SU-DHL-6 (cell line): ENCODE results near the gene TNFRSF4.

Experiments used
- EZH2phosphoT487 ChIP-seq: fragments of 200-600 bp; sonication (generic), shearing (Covaris generic); conservative IDR thresholded peaks from 2 replicates; pipeline ENCODE4 v1.6.1; 2018; ENCODE audit warnings: mild to moderate bottlenecking, antibody characterized with exemption, low read length, moderate library complexity, mixed read lengths
- TF ChIP-seq, protein P1 (sequence below): fragments of 200-600 bp; sonication (generic); IDR thresholded peaks from one replicate; pipeline ENCODE4 v1.5.1; 2017; ENCODE audit warnings: antibody characterized with exemption, mild to moderate bottlenecking, low read length, moderate library complexity; ENCODE audit not compliant: insufficient read depth, poor library complexity, severe bottlenecking

DNA sequence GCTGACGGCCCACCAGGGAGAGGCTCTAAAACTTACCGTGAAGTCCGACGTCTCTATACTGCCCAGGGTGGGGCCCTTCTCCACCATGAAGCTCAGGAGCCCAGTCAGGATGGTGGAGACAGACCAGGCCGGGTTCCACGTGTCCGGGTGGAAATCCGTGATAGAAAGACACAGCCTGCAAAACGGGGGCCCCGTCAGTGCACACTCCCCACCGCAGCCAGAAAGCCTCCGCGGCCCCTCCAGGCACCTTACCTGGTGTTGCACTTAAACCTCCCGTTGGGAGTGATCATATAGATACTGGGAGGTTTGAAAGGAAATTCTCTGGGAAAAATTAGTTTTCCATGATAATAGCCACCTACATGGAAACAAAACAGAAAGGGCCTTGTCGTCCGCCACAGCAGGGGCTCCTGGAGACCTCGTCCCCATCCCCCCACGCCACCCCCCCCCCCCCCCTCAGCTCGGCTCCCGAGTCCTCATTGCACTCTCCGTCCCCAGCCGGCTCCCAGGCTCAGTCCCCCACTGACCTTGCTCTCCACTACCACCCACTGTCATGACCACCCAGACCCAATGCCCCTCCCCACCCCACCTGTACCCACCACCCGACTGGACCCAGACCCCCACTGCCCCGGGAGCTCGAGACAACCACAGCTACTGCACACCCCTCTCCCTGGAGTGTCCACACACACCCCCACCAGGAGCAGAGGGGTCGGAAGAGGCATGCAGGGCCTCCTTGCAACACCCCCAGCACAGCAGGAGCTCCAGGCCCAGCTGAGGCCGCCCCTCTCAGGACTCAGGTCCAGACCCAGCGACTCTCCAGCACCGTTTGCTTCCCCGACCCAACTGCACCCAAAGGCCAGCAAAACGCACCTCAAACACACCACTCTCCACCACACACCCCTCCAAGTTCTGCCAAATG lies 43.3 kb upstream of the TNFRSF4 start:
- TF ChIP-seq, protein P1, sequence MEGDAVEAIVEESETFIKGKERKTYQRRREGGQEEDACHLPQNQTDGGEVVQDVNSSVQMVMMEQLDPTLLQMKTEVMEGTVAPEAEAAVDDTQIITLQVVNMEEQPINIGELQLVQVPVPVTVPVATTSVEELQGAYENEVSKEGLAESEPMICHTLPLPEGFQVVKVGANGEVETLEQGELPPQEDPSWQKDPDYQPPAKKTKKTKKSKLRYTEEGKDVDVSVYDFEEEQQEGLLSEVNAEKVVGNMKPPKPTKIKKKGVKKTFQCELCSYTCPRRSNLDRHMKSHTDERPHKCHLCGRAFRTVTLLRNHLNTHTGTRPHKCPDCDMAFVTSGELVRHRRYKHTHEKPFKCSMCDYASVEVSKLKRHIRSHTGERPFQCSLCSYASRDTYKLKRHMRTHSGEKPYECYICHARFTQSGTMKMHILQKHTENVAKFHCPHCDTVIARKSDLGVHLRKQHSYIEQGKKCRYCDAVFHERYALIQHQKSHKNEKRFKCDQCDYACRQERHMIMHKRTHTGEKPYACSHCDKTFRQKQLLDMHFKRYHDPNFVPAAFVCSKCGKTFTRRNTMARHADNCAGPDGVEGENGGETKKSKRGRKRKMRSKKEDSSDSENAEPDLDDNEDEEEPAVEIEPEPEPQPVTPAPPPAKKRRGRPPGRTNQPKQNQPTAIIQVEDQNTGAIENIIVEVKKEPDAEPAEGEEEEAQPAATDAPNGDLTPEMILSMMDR, result no peak
- no peak for TF ChIP-seq EZH2phosphoT487
